ENCODE measurements around the gene KDELR1.

GRCh38 chr19:48346191-48346590 is 45.2 kb downstream of the KDELR1 start:
- no peak for TF ChIP-seq ZNF274 (IDR thresholded peaks at IDR 0.05; ENCODE audit: low read depth, low read length)
- no peak for TF ChIP-seq YY1 (IDR thresholded peaks at IDR 0.05; ENCODE audit: insufficient read depth, insufficient read length)
- no peak for TF ChIP-seq SUZ12 (IDR thresholded peaks at IDR 0.05; ENCODE audit: extremely low read depth, insufficient read depth, insufficient read length)
